ENCODE results near the gene SOCS7.

DNA sequence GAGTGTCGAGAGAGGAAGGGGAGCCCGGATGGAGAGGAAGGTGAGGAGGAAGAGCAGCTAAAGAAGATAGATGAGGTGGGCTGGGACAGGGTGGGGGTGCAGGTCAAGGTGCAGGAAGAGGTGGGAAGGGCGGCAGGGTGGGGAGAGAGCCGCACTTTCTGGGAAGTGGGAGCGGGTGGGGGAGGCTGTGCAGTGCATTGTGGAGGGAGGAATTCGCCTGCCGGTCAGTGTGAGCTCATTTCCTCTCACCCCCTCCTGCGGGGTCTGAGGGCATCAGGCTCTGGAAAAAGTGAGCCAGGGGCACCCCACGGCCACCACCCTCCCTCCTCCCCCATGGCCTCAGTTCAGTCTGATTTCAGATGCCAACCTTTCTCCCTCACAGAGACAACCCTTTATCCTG lies 74.1 kb downstream of the SOCS7 start:
- TF ChIP-seq CTCF (IDR thresholded peaks at IDR 0.05; ENCODE audit: low read depth, low read length, missing input control) (no peak), RXRA (IDR thresholded peaks at IDR 0.05) (no peak), JUND (IDR thresholded peaks at IDR 0.05) (no peak), YY1 (IDR thresholded peaks at IDR 0.05) (no peak)
- TF ChIP-seq, protein P1, sequence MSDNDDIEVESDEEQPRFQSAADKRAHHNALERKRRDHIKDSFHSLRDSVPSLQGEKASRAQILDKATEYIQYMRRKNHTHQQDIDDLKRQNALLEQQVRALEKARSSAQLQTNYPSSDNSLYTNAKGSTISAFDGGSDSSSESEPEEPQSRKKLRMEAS (IDR thresholded peaks at IDR 0.05), result no peak
- TF ChIP-seq, protein P2, sequence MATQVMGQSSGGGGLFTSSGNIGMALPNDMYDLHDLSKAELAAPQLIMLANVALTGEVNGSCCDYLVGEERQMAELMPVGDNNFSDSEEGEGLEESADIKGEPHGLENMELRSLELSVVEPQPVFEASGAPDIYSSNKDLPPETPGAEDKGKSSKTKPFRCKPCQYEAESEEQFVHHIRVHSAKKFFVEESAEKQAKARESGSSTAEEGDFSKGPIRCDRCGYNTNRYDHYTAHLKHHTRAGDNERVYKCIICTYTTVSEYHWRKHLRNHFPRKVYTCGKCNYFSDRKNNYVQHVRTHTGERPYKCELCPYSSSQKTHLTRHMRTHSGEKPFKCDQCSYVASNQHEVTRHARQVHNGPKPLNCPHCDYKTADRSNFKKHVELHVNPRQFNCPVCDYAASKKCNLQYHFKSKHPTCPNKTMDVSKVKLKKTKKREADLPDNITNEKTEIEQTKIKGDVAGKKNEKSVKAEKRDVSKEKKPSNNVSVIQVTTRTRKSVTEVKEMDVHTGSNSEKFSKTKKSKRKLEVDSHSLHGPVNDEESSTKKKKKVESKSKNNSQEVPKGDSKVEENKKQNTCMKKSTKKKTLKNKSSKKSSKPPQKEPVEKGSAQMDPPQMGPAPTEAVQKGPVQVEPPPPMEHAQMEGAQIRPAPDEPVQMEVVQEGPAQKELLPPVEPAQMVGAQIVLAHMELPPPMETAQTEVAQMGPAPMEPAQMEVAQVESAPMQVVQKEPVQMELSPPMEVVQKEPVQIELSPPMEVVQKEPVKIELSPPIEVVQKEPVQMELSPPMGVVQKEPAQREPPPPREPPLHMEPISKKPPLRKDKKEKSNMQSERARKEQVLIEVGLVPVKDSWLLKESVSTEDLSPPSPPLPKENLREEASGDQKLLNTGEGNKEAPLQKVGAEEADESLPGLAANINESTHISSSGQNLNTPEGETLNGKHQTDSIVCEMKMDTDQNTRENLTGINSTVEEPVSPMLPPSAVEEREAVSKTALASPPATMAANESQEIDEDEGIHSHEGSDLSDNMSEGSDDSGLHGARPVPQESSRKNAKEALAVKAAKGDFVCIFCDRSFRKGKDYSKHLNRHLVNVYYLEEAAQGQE (IDR thresholded peaks at IDR 0.05), result no peak
